ENCODE data around the gene LMBRD2.
A peak's percentile ranks its signal among the peaks of the same experiment; 100 is the strongest.

Gene LMBRD2

DNA sequence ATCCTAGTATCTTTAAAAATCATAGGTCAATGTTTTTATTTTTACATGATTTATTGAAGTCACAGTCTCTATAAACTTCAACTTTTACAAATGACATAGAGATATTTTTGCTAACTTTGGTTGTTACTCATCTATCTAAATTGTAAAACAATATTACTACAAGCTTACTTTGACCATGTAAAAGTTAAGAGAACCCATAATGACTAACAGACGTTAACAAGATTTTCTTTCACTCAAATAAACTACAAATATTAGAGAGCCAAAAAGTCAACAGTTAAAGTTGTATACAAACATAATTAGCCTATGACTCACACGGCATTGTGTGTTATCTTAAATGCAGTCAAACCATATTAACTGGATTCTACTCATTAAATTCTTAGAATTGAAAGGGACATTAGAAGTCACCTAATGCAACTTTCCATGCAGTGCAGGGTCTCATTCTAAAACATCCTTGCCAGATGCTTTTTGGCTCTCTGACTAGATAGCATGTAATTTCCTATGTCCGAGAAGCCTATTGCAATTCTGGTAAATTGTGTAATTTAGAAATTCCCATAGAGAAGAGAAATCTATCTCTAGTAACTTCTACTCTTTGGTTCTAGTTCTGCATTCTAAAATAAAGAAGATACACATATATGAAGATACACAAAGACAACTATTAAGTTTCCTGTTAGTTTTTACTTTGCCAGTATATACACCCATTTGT lies 42.8 kb downstream of the LMBRD2 start:
- H3K27me3 ChIP-seq = no peaks in the 10 kb centered on the region
- no peak overlapping the region for H3K27ac ChIP-seq
- peaks cover 0 to 9% (median 5%) of the 10 kb centered on the region in 11 experiments; a peak in 4 of 22 replicates for H3K9me3 ChIP-seq (replicated peaks in 1 of 11)
- TF ChIP-seq Cebpa-rat (IDR thresholded peaks at IDR 0.05) = no peak
- no peaks in the 10 kb centered on the region for H4K20me1 ChIP-seq
- H3K4me1 ChIP-seq = no peaks in the 10 kb centered on the region
- H3K9ac ChIP-seq = no peak overlapping the region
- no peak overlapping the region for H3K4me3 ChIP-seq
- H3K4me2 ChIP-seq = no peak overlapping the region
- H3K36me3 ChIP-seq = peaks cover 37 to 89% (median 59%) of the 10 kb centered on the region in 11 experiments

DNA sequence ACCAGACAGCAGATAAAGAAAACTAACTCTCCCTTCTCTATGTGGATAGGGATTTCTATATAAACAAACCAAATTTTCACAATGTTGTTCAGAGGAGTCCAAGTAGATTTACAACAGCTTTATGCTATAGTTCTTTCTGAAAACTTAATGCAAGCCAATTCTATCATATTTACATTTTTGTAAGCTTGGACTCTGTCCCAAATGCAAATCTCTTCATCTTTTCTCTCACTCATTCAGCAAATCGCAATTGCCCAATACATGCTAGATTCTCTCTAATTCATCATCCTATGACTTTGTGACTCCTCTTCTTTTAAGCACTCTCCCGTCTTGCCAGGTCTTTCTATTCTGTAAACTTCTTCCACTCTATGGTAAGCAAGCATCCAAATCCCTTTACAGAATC lies 45.9 kb downstream of the LMBRD2 start:
- H3K4me1 ChIP-seq = no peaks in the 10 kb centered on the region
- no peak for TF ChIP-seq Cebpa-rat (IDR thresholded peaks at IDR 0.05)
- H3K4me2 ChIP-seq = no peak overlapping the region
- H3K27me3 ChIP-seq = no peaks in the 10 kb centered on the region
- H4K20me1 ChIP-seq = no peaks in the 10 kb centered on the region
- peaks cover 0 to 9% (median 5%) of the 10 kb centered on the region in 11 experiments; a peak in 4 of 22 replicates for H3K9me3 ChIP-seq (replicated peaks in 1 of 11)
- no peak overlapping the region for H3K9ac ChIP-seq
- no peak overlapping the region for H3K27ac ChIP-seq
- H3K36me3 ChIP-seq = peaks cover 32 to 77% (median 55%) of the 10 kb centered on the region in 11 experiments
- H3K4me3 ChIP-seq = no peak overlapping the region

DNA sequence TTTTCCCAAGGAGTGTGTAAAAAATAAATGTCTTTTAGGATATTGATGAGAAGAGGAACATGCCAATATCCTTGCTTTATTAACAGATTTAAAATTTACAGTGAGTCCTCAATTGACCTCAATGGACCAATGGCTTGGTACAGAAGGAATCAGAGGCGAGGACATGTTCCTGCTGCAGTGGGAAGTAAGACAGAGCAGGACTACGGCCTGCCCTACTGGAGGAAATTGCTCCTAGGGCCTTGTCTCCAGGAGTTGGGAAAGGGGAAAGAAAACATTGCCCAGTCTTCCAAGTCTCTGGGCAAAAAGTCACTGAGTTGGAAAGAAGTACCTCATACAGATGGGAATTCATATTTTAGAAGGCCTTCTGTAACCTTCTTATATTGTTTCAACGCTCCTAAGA lies 51.9 kb downstream of the LMBRD2 start:
- H3K27me3 ChIP-seq = no peaks in the 10 kb centered on the region
- H3K9me3 ChIP-seq (replicated peaks in 1 of 11) = 0 out of 22 replicates have a peak, but pooled peaks cover 0 to 4% (median 0%) of the 10 kb centered on the region in 11 experiments
- H3K36me3 ChIP-seq = peaks cover 5 to 25% (median 11%) of the 10 kb centered on the region in 11 experiments; a peak in 15 of 22 replicates
- H3K4me2 ChIP-seq = no peak overlapping the region
- no peaks in the 10 kb centered on the region for H3K4me1 ChIP-seq
- H3K9ac ChIP-seq = no peak overlapping the region
- H3K4me3 ChIP-seq = no peak overlapping the region
- H4K20me1 ChIP-seq = no peaks in the 10 kb centered on the region
- TF ChIP-seq Cebpa-rat (IDR thresholded peaks at IDR 0.05) = no peak
- H3K27ac ChIP-seq = no peak overlapping the region

DNA sequence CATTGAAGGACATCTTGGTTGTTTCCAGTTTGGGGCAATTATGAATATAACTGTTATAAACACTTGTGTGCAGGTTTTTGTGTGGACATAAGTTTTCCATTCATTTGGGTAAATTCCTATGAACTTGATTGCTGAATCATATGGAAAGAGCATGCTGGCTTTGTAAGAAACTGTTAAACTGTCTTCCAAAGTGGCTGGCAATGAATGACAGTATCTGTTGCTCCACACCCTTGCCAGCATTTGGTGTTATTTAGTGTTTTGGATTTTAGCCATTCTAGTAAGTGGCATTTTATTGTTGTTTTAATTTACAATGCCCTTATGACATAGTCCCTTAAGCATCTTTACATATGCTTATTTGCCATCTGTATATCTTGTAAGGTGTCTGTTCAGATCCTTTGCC lies 55.2 kb downstream of the LMBRD2 start:
- Histone ChIP-seq H3K4me3 (no peak overlapping the region), H3K36me3 (peaks cover 0 to 5% (median 0%) of the 10 kb centered on the region in 11 experiments; a peak in 2 of 22 replicates), H3K4me2 (no peak overlapping the region), H3K27me3 (no peaks in the 10 kb centered on the region), H3K4me1 (no peaks in the 10 kb centered on the region), H3K27ac (no peak overlapping the region), H3K9ac (no peak overlapping the region), H4K20me1 (no peaks in the 10 kb centered on the region), H3K9me3 (replicated peaks in 1 of 11) (peaks cover 0 to 7% (median 4%) of the 10 kb centered on the region in 11 experiments; a peak in 6 of 22 replicates)
- no peak for TF ChIP-seq Cebpa-rat (IDR thresholded peaks at IDR 0.05)

DNA sequence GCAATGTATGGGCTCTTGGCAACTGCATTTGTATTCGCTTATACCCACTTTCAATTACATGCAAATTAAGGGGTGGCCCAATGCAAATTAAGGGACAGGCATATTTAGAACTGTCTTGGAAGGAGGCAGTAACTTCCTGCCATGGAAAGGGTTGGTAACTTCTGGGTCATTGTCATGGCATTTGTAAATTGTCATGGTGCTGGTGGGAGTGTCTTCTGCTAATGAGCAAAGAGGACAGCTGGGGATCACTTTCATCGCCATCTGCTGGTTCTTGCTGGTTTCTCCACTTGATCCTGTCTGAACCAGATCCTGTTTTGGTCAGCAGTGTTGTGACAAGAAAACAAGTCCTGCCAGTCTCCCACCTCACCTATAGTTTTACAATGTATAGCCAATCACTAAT lies 61.7 kb downstream of the LMBRD2 start:
- H4K20me1 ChIP-seq = no peaks in the 10 kb centered on the region
- no peak overlapping the region for H3K4me2 ChIP-seq
- no peak overlapping the region for H3K9ac ChIP-seq
- H3K27ac ChIP-seq = no peak overlapping the region
- no peaks in the 10 kb centered on the region for H3K27me3 ChIP-seq
- TF ChIP-seq Cebpa-rat (IDR thresholded peaks at IDR 0.05) = no peak
- H3K4me1 ChIP-seq = no peaks in the 10 kb centered on the region
- peaks cover 14 to 29% (median 17%) of the 10 kb centered on the region in 11 experiments for H3K9me3 ChIP-seq (replicated peaks in 1 of 11)
- H3K36me3 ChIP-seq = 0 out of 22 replicates have a peak, but pooled peaks cover 0 to 3% (median 0%) of the 10 kb centered on the region in 11 experiments
- no peak overlapping the region for H3K4me3 ChIP-seq

DNA sequence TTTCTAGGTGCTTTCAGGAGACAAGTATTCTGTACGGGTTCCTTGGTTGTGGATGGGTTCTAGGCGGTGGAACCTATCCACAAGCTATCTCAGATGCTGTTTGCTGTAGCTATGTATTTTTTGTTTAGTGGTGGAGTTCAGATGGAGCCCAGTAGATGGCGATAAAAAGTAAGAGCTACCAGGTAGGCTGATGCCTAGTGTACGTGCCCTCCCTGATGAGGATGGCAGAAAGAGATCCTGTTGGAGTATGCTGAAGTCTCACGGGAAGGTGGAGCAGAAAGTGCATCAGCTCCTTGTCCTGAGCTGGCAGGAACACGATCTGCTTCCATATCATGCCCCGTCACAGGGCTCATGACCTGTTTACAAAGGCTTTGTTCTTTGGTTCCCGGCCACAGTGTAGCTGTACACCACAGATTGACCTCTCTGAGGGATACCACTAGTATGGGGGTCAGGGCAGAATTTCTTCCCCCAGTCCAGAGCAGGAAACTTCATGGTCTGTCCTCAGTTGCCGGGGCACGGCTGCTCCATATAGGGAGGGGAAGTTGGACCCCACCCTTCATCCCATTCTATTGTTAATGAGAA lies 72.4 kb downstream of the LMBRD2 start:
- Histone ChIP-seq H3K4me3 (no peak overlapping the region), H3K36me3 (no peaks in the 10 kb centered on the region), H3K9me3 (replicated peaks in 1 of 11) (peaks cover 11 to 17% (median 15%) of the 10 kb centered on the region in 11 experiments)

DNA sequence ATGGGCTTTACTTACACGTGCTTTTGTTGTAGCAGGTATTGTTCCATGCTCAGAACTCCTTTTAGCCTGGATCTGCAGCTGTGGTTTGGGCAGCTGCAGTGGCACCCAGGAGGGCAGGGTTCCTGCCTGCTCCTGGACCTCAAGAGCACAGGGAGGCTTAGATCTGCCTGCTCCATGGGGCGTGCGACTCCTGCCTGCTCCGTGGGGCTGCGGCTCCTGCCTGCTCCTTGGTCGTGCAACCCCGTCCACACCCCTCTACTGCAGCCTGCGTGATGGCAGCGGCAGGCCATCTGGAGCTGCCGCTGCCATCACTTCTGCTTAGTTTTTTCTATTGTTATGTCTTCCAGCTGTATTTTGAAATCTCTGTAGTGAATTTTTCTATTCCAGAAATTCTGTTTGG lies 73.3 kb downstream of the LMBRD2 start:
- Histone ChIP-seq H3K27me3 (no peaks in the 10 kb centered on the region), H3K9ac (no peak overlapping the region), H3K36me3 (no peaks in the 10 kb centered on the region), H3K4me2 (peak overlapping the region in 1 of 11 experiments; percentile 1; a peak in 2 of 22 replicates), H3K4me1 (peaks cover 0 to 15% (median 6%) of the 10 kb centered on the region in 10 experiments; a peak in 12 of 20 replicates), H3K4me3 (no peak overlapping the region), H3K9me3 (replicated peaks in 1 of 11) (peaks cover 3 to 8% (median 8%) of the 10 kb centered on the region in 11 experiments; a peak in 17 of 22 replicates), H4K20me1 (no peaks in the 10 kb centered on the region), H3K27ac (no peak overlapping the region)
- no peak for TF ChIP-seq Cebpa-rat (IDR thresholded peaks at IDR 0.05)

More for the DNA sequence above, 72.4 kb downstream of the LMBRD2 start:
- TF ChIP-seq Cebpa-rat (IDR thresholded peaks at IDR 0.05) = no peak
- Histone ChIP-seq H4K20me1 (no peaks in the 10 kb centered on the region), H3K4me2 (no peak overlapping the region), H3K27me3 (no peaks in the 10 kb centered on the region), H3K9ac (no peak overlapping the region), H3K27ac (no peak overlapping the region), H3K4me1 (peaks cover 0 to 9% (median 0%) of the 10 kb centered on the region in 10 experiments; a peak in 1 of 20 replicates)

DNA sequence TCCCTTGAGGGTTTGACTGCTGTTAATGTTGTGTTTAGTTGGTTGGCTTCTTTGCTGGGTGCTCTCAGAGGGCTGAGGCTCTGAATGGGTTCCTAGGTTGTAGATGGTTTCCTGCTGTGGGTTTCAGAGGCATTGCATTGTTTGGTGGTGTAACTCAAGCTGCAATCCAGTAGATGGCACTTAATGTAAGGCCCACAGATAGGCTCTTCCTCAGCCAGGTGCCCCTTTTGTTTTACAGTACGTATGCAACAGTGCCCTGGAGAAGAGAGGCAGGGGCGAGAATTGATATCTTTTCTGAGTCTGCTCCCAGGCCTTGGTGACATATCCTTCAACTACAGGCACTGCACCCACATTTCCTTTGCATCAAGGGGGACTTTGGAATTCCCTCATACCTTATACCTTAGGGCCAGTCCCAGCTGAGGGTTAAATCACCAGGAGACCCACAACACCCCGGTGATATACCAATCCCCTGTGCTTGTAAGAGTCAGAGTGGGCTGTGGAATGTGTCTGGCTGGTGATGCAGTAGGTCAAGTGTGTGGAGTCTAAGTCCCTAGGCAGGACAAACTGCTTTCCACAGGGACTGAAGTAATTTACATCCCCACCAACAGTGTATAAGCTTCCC lies 78.0 kb downstream of the LMBRD2 start:
- H4K20me1 ChIP-seq = no peaks in the 10 kb centered on the region
- H3K4me1 ChIP-seq = peaks cover 0 to 37% (median 20%) of the 10 kb centered on the region in 10 experiments; a peak in 14 of 20 replicates
- H3K4me2 ChIP-seq = peak overlapping the region in 8 of 11 experiments; percentile 16 to 43 (median 33); a peak in 14 of 22 replicates
- H3K9me3 ChIP-seq (replicated peaks in 1 of 11) = no peaks in the 10 kb centered on the region
- no peak overlapping the region for H3K27ac ChIP-seq
- H3K27me3 ChIP-seq = no peaks in the 10 kb centered on the region
- H3K9ac ChIP-seq = no peak overlapping the region
- H3K4me3 ChIP-seq = no peak overlapping the region
- no peaks in the 10 kb centered on the region for H3K36me3 ChIP-seq
- TF ChIP-seq Cebpa-rat (IDR thresholded peaks at IDR 0.05) = no peak

Measured in BLaER1 treated with 17β-estradiol and CSF1 and Interleukin-3, amounts not matched to agents 10 nM and 100 nM (cell line).